HG02588 (cell line): ENCODE results near the gene MS4A4E.
"Not testable (repeated sequence)": the region's sequence is repeated elsewhere in the genome, so short reads cannot be mapped to it uniquely, and the experiment has no call there.

Source experiments
- ATAC-seq: cut with Tn5 transposase; IDR thresholded peaks from one replicate; pipeline ENCODE4 v1.9.1; 2021; ENCODE audit warnings: mild to moderate bottlenecking, moderate library complexity; ENCODE audit not compliant: unreplicated experiment

Gene MS4A4E

DNA sequence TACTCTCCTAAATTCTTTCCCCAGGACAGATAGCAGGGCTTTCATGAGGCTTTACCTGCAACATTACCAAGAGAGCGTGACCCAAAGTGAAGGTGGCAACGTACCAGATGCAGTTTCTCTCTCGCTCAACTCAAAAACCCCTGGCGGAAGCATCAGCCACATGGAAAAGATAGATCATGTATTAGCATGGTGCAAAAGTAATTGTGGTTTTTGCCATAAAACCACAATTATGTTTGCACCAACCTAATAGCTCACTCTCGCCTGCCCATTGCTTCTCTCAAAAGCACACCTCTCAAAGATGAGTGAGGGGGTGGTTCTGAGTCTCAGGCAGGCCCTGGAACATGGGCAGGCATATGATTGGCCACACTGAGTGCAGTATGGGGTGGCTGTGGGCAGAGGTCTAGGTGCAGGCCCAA is 67.1 kb downstream of the MS4A4E start:
- ATAC-seq: peak; percentile 80

GRCh38 chr11:60172011-60172410 is 70.9 kb downstream of the MS4A4E start:
- ATAC-seq: no peak

DNA sequence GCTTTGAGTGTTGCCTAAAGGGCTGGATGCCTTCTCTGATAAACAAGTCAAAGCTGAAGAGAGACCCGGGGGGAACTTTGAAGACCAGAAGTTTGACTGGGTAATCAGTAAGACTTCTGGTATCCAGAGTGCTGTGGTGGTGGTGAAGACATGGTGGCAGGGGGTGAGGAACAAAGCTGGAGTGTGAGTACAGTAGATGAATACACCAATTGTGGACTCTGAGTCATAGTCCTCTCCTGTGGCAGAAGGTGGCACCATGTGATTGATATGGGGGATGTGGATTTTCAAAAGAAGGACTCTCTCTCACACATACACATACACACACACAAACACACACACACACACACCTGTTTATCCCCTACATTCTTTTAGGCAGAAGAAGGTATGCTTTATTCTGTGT is 72.4 kb downstream of the MS4A4E start:
- no peak for ATAC-seq

GRCh38 chr11:60169264-60169915 is 73.5 kb downstream of the MS4A4E start:
- ATAC-seq: no peak

DNA sequence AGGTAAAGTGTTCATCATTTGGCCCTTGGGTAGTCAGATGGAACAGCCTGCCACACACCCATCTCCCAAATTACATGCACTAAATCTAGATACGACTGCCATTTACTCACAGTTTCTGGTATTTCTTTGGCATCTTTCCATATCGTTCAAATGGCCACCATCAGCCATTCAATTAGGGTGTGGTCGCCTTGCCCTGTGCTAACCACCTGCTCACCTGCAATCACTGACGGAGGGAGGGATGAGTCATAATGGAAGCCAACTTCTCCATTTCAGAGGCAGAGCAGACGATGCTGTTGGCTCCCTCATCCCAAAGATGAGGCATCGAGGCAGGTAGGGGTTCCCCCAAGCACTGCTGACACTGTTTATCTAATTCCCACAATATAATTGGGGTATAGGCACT is 74.6 kb downstream of the MS4A4E start:
- no peak for ATAC-seq

DNA sequence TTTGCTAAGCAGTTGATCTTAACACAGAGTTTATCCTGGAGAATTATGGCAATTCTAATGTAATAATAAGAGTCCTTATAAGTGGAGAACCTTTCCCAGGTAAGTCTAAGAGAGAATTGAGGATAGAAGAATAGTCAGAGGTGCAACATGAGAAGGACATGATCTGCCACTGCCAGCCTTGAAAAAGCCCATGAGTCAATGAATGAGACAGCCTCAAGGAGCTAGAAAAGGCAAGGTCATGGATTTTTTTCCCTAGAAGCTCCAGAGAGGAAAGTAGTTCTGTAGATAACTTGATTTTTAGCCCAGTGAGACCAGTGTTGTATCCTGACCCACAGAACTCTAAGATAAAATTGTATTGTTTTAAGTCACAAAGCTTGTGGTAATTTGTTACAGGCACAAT is 77.0 kb downstream of the MS4A4E start:
- ATAC-seq: no peak

GRCh38 chr11:60165538-60165937 is 77.4 kb downstream of the MS4A4E start:
- ATAC-seq: no peak

DNA sequence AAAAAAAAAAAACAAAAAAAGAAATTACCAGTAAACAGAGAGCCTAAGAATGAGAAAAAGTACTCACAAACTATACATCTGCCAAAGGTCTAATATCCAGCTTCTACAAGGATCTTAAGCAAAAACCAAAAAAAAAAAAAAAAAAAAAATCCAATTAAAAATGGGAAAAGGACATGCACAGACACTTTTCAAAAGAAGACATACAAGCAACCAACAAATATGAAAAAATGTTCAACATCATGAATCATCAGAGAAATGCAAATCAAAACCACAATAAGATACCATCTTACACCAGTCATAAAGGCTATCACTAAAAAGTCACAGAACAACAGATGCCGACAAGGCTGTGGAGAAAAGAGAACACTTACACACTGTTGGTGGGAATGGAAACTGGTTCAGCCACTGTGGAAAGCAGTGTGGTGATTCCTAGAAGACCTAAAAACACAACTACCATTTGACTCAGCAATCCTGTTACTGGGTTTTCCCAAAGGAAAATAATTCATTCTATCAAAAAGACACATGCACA is 78.3 kb downstream of the MS4A4E start:
- no peak for ATAC-seq

DNA sequence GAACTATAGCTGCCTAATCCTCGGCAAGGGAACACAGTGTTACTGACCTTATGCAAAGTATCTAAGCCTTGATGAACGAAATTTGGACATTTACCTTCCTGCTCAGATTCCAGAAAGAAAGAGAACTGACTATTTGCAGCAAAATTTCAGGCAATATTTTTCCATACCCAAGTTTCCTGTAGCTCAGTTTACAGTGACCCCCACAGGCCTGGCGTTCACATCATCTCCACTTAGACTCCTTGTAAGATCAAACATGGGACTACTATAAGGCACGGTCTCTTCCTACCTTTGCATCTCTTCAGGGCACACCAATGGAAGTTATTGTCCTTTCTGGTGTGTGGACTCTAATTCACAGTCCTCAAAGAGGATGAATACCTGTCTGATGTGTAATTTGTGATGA is 81.2 kb downstream of the MS4A4E start:
- ATAC-seq: no peak

DNA sequence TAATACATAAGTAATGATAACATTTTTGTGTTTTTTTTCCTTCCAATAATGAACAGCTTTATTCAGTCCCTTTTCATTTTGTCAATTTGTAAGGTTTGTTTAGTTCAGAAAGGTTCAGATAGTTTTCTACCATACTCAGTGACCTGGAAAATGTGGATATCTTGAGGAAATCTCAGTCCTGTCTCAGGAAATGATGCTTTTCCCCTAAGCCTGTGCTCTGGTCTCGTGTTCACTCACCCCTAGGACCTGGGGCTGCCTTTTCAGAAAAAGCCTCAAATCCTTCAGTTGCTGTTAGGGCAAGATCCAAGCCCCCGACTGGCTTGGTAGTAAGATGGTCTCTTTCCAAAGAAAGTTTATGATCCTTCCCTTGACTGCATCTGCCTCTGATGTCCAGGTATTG is 81.8 kb downstream of the MS4A4E start:
- ATAC-seq: no peak

GRCh38 chr11:60159868-60160267 is 83.1 kb downstream of the MS4A4E start:
- no peak for ATAC-seq

DNA sequence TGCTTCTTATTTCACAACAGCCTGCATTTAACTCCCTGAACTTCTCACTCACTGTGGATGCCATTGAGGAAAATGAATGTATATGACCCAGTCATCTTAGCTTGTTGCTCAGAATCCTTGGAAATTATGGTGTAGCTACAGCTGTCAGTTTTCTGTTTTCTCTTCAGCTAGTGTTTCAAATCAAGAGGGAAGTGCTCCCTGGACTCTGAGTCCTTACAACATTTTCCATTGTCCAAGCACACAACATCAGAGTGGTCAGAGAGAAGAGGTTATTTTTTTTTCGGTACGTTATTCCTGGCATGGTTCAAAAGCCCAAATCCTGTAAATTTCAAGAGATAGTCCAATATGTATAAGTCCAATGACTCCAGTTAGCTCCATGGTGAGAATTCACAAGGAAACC is 83.7 kb downstream of the MS4A4E start:
- ATAC-seq: no peak

DNA sequence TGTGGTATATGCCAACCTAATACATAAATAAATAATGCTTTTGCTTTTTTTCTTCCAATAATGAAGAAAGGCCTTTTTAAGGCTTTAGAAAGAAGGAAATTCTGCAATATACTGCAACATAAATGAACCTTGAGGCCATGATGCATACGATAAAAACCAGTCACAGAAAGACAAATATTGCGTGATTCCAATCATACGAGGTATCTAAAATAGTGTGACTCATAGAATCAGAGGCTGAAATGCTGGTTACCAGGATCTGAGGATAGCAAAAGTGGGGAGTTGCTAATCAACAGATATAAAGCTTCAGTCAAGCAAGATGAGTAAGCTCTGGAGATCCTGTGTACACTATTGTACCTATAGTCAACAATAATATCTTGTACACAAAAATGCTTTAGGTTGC is 84.3 kb downstream of the MS4A4E start:
- no peak for ATAC-seq

- ATAC-seq: no peak
These were observed 87.0 kb downstream of the MS4A4E start for GRCh38 chr11:60155931-60156330.

- not testable (repeated sequence) for ATAC-seq
These were observed 90.2 kb downstream of the MS4A4E start for GRCh38 chr11:60152727-60153126.

GRCh38 chr11:60150279-60150678 is 92.7 kb downstream of the MS4A4E start:
- ATAC-seq: no peak
